ENCODE results near the gene SUGCT. TPM values are rescaled to one million over a fixed set of nuclear protein-coding genes. Genes with fewer than 3 reads are reported as not detected.

Gene SUGCT
- total and polyA plus RNA-seq, 2 of the 13 experiments (the other 11 are each of a cell fraction or from before 2014, with no cell fraction given) = 10.1 to 22.2 TPM

DNA sequence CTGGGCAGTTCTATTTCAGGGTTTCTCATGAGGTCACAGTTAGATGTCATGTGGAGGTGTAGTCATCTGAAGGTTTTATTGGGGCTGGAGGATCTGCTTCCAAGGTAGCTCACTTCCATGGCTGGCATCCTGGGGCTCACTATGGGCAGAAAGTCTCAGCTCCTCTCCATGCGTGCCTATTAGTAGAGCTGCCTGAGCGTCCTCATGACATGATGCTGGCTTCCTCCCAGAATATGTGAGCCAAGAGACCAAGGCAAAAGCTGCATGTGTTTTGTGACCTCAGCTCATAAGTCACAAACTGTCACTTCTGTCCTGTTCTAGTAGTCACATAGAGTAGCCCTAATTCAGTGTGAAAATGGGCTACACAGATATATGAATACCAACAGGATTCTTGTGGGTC is 524.4 kb downstream of the SUGCT start:
- H2AFZ ChIP-seq (ENCODE audit: low read length) = no peak overlapping the region
- no peaks in the 10 kb centered on the region for H3K9me3 ChIP-seq (ENCODE audit: low read length)
- TF ChIP-seq MYC (CRISPR knock-in tag; IDR thresholded peaks at IDR 0.05; ENCODE audit: borderline replicate concordance) (no peak), DNMT1 (CRISPR knock-in tag; IDR thresholded peaks at IDR 0.05) (no peak), ZNF605 (CRISPR knock-in tag; IDR thresholded peaks at IDR 0.05) (no peak)
- DNase-seq (ENCODE audit: low spot score) = no peak
- no peaks in the 10 kb centered on the region for H4K20me1 ChIP-seq (ENCODE audit: insufficient read depth, low read length)
- no peaks in the 10 kb centered on the region for H3K79me2 ChIP-seq (ENCODE audit: insufficient read depth, low read length)
- intact Hi-C loops (cut with micrococcal nuclease; ENCODE audit: unreplicated experiment) (no loop called here), in situ Hi-C loops (cut with HindIII; ENCODE audit: extremely low pct_ligation_motif_present, low pct_unique_long_range_greater_than_20kb) (no loop called here)
- H3K4me2 ChIP-seq (ENCODE audit: low read depth, low read length) = no peak overlapping the region
- CTCF ChIA-PET (ENCODE audit: low intra/inter-chr PET ratio, low total read pairs) = no interaction called here
- no peak overlapping the region for H3K27ac ChIP-seq (ENCODE audit: extremely low read length, insufficient read depth, low read length)
- WGBS (ENCODE audit: low lambda C conversion rate) = 92% methylated on average over 2 of the region's 2 CpGs
- no peak for ATAC-seq
- H3K36me3 ChIP-seq (replicated peaks in 1 of 2; ENCODE audit: control insufficient read depth in 1 of 2, insufficient read depth in 2 of 2, low read length in 2 of 2) = no peaks in the 10 kb centered on the region
- FAIRE-seq = no peak
- no peaks in the 10 kb centered on the region for H3K4me1 ChIP-seq (ENCODE audit: insufficient read depth, low read length)
- BruUV-seq (replicated peaks) = no TSS peak
- POLR2A ChIA-PET = no interaction called here
- no peak overlapping the region for H3K9ac ChIP-seq (ENCODE audit: insufficient read depth, low read depth, low read length)
- no peaks in the 10 kb centered on the region for H3K27me3 ChIP-seq (ENCODE audit: control insufficient read depth in 1 of 2, insufficient read depth in 2 of 2, low read length in 2 of 2)
- H3K4me3 ChIP-seq (replicated peaks in 1 of 3; ENCODE audit: insufficient read depth in 1 of 3, low read depth in 2 of 3, low read length in 3 of 3) = no peak overlapping the region

DNA sequence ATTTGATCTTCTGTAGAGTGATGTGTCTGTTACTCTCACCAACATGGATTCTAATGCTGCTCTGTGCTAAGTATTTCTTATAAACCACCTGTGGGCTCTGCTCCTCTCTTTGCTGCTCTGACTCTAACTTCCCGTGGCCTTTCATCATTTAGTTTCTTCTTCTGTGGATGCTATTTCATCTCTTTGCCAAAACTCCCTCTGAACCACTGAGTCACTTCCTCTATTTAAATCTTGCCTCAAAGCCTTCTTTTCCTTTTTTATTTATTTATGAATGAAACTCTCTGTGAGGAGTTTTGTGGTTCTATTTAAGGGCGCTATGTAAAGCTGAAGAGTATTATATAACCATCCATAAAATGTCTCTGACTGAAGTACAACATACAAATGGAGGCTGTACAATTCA is 538.5 kb downstream of the SUGCT start:
- H4K20me1 ChIP-seq (ENCODE audit: insufficient read depth, low read length) = no peaks in the 10 kb centered on the region
- H3K4me3 ChIP-seq (replicated peaks in 1 of 3; ENCODE audit: insufficient read depth in 1 of 3, low read depth in 2 of 3, low read length in 3 of 3) = no peak overlapping the region
- no peak overlapping the region for H3K9ac ChIP-seq (ENCODE audit: insufficient read depth, low read depth, low read length)
- no peaks in the 10 kb centered on the region for H3K27me3 ChIP-seq (ENCODE audit: control insufficient read depth in 1 of 2, insufficient read depth in 2 of 2, low read length in 2 of 2)
- DNase-seq (ENCODE audit: low spot score) = no peak
- ChIA-PET CTCF (ENCODE audit: low intra/inter-chr PET ratio, low total read pairs) (no interaction called here), POLR2A (no interaction called here)
- in situ Hi-C loops (cut with HindIII; ENCODE audit: extremely low pct_ligation_motif_present, low pct_unique_long_range_greater_than_20kb) (no loop called here), intact Hi-C loops (cut with micrococcal nuclease; ENCODE audit: unreplicated experiment) (no loop called here)
- no peak overlapping the region for H2AFZ ChIP-seq (ENCODE audit: low read length)
- no peaks in the 10 kb centered on the region for H3K36me3 ChIP-seq (replicated peaks in 1 of 2; ENCODE audit: control insufficient read depth in 1 of 2, insufficient read depth in 2 of 2, low read length in 2 of 2)
- no peaks in the 10 kb centered on the region for H3K79me2 ChIP-seq (ENCODE audit: insufficient read depth, low read length)
- H3K27ac ChIP-seq (ENCODE audit: extremely low read length, insufficient read depth, low read length) = no peak overlapping the region
- no peak overlapping the region for H3K4me2 ChIP-seq (ENCODE audit: low read depth, low read length)
- no peaks in the 10 kb centered on the region for H3K9me3 ChIP-seq (ENCODE audit: low read length)
- peaks cover 6% of the 10 kb centered on the region; the same call in 1 of the 2 replicates for H3K4me1 ChIP-seq (ENCODE audit: insufficient read depth, low read length)
- no TSS peak for BruUV-seq (replicated peaks)
- TF ChIP-seq TARDBP (CRISPR knock-in tag; IDR thresholded peaks at IDR 0.05) = no peak
- TF ChIP-seq, protein P1, sequence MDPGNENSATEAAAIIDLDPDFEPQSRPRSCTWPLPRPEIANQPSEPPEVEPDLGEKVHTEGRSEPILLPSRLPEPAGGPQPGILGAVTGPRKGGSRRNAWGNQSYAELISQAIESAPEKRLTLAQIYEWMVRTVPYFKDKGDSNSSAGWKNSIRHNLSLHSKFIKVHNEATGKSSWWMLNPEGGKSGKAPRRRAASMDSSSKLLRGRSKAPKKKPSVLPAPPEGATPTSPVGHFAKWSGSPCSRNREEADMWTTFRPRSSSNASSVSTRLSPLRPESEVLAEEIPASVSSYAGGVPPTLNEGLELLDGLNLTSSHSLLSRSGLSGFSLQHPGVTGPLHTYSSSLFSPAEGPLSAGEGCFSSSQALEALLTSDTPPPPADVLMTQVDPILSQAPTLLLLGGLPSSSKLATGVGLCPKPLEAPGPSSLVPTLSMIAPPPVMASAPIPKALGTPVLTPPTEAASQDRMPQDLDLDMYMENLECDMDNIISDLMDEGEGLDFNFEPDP (CRISPR knock-in tag; conservative IDR thresholded peaks at IDR 0.05) = no peak
- TF ChIP-seq KDM5B (CRISPR knock-in tag; IDR thresholded peaks at IDR 0.05; ENCODE audit: borderline replicate concordance) = no peak
- TF ChIP-seq EHMT2 (IDR thresholded peaks at IDR 0.05; ENCODE audit: borderline replicate concordance, low read depth, low read length) = no peak
- no peak for TF ChIP-seq ZNF564 (CRISPR knock-in tag; IDR thresholded peaks at IDR 0.05)
- TF ChIP-seq SMYD3 (CRISPR knock-in tag; IDR thresholded peaks at IDR 0.05) = no peak
- TF ChIP-seq, protein P2, sequence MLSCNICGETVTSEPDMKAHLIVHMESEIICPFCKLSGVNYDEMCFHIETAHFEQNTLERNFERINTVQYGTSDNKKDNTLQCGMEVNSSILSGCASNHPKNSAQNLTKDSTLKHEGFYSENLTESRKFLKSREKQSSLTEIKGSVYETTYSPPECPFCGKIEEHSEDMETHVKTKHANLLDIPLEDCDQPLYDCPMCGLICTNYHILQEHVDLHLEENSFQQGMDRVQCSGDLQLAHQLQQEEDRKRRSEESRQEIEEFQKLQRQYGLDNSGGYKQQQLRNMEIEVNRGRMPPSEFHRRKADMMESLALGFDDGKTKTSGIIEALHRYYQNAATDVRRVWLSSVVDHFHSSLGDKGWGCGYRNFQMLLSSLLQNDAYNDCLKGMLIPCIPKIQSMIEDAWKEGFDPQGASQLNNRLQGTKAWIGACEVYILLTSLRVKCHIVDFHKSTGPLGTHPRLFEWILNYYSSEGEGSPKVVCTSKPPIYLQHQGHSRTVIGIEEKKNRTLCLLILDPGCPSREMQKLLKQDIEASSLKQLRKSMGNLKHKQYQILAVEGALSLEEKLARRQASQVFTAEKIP (CRISPR knock-in tag; IDR thresholded peaks at IDR 0.05; ENCODE audit: borderline replicate concordance) = no peak
- no peak for TF ChIP-seq PHF21A (CRISPR knock-in tag; IDR thresholded peaks at IDR 0.05)
- no peak for FAIRE-seq
- ATAC-seq = no peak
- WGBS (ENCODE audit: low lambda C conversion rate) = 87% methylated on average over 2 of the region's 2 CpGs
